ENCODE data around the gene TINCR.
"Not testable (repeated sequence)": the region's sequence is repeated elsewhere in the genome, so short reads cannot be mapped to it uniquely, and the experiment has no call there.

Gene TINCR
- 0 to 3.4 (median 0.04) reads per million in 17 experiments for total RNA-seq

DNA sequence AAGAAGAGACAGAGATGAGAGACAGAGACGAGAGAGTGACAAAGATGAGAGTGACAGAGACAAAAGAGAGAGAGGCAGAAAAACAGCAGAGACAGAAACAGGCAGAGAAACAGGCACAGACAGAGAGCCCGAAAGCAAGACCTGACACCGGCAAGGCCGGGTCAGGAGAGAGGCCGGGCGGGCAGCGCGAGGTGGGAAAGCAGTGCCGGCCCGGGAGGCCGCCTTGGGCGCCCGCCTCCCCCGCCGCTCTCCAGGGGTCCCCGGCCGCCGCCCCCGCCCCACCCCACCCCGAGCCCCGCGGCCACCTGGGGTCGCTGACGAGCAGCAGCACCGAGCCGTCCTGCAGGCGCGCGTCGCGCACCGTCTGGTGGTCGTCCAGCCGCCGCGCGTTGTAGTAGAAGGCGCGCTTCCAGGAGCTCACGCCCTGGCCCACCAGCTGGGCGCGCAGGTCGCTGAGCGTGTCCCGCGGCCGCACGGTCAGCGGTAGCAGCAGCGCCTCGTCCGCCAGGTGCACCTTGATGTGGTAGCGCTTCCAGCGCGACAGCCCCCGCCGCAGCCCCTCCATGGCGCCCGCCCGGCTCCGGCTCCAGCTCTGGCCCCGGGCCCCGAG is at the start of gene TINCR:
TSS of gene TINCR (minus strand) at position 594 of the 610 bp plus-strand sequence.
- DNase-seq = no peak

- DNase-seq = no peak
Measured at GRCh38 chr19:5617080-5617479, 49.3 kb upstream of the TINCR start.

DNA sequence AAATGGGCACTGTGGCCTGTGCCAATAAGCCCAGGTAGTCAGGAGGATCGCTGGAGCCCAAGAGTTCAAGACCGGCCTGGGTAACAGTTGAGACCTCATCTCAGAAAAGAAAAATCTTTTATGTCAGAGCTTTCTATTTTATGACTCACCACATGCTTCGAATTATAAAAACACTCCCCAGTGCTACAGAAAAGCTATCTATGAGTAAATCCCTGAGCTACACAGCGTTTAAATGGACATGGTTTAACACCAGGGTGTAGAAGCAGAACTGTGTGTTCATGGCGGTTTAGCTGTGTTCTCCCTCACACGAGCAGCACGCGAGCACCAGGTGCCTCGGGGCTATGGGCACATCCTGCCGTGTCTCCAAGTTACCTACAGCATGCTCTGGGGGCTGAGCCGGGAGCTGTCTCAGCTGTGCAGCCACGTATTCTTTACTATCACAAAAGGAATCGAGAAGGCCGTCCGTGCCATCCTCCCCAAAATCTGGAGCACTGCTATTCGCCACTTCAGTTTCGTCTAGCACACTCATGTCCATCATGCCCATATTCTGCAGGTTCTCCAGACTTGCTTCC is 48.1 kb upstream of the TINCR start:
- no peak for DNase-seq

- no peak for DNase-seq
Measured at GRCh38 chr19:5612891-5613865, 45.4 kb upstream of the TINCR start.

DNA sequence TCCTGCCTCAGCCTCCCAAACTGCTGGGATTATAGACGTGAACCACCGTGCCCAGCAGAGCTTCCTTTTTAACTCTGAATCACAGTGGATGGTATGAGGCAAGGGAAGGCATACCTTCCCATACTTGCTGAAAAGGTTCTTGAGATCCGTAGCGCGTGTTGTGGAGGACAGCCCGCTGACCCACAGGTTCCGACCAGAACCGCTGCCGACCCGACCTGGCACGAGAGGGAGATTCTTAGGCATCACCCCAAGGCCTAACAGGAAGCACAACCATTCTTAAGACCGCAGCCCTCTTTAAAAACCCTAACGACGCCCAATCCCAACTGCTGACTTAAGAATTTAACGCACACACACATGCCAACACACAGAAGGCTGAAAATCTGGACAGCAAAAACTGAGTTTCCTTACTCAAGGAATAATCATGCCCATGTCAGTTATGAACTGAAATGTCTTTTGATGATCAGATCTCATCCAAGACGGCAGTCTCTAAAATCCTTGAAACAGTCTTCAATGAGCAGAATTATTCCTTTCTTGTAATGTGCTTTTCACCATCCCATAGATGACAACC is 42.2 kb upstream of the TINCR start:
- DNase-seq = no peak

DNA sequence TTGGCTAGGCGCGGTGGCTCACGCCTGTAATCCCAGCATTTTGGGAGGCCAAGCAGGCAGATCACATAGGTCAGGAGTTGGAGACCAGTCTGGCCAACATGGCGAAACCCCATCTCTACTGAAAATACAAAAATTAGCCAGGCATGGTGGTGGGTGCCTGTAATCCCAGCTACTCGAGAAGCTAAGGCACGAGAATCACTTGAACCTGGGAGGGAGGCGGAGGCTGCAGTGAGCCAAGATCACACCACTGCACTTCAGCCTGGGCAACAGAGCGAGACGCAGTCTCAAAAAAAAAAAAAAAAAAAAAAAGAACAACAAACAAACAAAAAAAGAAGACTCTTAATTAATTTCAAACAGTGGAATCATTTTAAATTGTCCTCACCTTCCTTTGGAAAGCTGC is 41.0 kb upstream of the TINCR start:
- not testable (repeated sequence) for DNase-seq

DNA sequence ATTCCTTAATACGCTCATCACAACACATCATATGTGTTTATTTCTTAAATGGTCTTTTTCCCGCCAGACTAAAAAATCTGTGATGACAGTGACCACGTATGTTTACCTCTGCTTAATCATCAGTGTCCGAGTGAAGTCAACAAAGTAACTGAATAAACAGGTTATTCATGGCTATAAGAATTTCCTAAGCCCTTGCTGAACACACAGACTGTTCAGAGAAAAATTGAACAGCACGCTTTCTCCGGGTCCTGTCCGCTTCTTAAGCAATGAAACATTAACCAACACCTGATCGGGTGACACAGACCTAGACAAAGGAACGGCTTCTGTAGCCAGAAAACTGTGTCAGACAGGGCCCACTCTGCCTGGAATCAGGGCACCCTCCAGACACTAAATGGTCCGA is 40.5 kb upstream of the TINCR start:
- DNase-seq = no peak

DNA sequence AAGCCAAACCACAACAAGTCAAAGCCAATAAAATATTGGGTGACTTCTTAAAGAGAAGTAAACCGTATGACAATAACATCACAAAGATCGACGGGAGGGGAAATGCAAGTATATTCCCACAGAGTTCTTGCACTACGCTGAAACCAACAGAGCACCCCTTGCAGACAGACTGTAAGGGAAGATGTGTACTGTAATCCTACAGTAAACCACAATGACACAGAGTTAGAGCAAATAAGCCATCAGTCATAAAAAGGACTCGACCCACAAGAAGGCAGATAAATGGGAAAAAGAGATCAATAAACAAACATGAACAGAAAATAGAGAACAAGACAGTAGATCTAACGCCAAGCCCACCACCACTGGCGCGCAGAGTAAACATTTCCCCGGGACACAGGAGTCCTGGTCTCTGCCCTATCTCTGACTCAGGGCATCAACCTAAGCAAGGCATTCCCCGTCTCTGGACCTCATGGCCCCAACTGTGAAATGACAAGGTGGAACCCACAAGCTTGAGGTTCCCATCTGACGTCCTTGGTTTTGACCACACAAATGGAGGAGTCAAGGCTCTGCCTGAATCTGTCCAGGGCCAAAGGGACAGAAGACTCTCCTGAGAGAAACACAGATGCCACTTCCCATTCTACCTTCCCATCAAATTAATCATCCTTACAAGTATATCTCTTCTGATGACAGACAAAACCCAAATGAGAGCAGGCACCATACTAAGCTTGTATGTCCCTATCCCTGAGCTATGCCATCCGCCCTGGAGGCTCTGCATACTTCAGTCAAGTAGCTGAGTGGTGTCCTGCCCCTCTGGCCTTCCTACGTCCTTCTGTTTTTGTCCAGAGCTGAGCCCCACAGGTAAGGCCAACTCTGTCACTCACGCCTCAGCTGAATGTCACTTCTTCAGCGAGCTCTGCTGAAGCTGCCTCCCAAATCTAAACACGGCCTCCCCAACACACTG is 39.8 kb upstream of the TINCR start:
- DNase-seq = no peak

DNA sequence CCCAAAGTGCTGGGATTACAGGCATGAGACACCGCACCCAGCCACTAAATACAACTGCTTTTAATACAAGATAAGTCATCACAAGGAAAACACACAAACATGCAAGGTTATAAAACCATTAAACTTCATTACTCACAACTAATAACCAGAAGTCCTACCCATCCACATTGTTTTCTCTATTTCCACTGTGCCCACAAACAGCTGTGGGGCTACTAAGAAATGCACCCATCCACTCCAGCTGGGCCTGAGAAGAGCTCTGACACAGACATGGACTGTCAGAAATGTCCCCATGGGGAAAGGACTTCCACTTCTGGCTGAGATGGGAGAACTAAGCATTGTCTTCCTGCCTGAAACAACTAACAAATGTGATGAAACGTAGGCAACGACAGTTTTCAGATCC is 37.6 kb upstream of the TINCR start:
- DNase-seq = no peak

GRCh38 chr19:5603626-5604025 is 35.9 kb upstream of the TINCR start:
- DNase-seq = no peak

DNA sequence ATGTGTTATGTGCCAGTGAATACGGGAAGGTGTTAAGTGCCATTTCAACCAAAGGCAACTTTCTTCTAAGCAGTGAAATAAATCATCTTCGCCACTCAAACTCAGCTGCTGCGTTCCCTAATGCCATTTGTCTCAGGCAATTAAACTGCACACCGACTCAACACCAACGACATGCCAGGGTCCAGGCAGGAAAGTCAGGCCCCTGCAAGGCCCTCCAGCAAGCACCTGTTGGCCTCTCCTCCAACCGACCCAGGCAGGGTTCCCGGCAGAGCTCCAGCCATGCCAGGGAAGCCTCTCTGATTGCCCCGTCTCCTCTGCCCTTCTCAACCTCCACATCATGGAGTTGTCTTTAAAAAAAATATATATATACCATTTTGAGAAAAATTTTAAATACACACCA is 33.0 kb upstream of the TINCR start:
- DNase-seq = no peak

DNA sequence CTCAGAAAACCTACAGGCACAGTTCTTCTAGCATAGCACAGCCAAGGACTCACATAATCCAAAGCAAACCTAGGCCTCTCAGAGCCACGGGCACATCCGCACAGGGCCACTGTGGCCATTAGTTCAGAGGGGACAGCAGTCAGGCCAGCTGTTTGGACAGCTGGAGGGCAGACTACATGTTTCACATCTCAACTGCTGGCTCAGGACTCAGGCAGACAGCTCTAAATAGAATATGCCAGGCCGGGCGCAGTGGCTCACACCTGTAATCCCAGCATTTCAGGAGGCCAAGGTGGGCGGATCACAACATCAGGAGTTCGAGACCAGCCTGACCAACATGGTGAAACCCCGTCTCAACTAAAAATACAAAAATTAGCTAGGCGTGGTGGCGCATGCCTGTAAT is 28.0 kb upstream of the TINCR start:
- DNase-seq = no peak

GRCh38 chr19:5595129-5595528 is 27.4 kb upstream of the TINCR start:
- no peak for DNase-seq

DNA sequence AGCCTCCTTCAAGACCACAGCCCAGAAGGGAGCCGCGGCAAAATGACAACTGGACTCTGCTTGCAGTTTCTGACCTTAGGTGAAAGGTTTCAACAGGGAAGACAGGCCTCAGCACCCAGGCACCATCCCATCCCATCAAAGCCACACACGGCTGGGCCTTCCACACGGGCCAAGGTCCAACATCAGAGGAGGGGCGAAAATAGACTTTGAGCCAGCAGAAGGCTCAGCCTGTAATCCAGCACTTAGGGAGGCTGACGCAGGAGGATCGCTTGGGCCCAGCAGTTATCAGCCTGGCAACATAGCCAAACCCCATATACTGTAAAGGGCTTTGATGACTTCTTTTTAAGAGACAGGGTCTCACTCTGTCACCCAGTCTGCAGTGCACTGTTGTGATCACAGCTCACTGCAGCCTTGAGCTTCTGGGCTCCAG is 26.8 kb upstream of the TINCR start:
- DNase-seq = no peak

- DNase-seq = no peak
Measured at GRCh38 chr19:5593343-5594255, 25.8 kb upstream of the TINCR start.

DNA sequence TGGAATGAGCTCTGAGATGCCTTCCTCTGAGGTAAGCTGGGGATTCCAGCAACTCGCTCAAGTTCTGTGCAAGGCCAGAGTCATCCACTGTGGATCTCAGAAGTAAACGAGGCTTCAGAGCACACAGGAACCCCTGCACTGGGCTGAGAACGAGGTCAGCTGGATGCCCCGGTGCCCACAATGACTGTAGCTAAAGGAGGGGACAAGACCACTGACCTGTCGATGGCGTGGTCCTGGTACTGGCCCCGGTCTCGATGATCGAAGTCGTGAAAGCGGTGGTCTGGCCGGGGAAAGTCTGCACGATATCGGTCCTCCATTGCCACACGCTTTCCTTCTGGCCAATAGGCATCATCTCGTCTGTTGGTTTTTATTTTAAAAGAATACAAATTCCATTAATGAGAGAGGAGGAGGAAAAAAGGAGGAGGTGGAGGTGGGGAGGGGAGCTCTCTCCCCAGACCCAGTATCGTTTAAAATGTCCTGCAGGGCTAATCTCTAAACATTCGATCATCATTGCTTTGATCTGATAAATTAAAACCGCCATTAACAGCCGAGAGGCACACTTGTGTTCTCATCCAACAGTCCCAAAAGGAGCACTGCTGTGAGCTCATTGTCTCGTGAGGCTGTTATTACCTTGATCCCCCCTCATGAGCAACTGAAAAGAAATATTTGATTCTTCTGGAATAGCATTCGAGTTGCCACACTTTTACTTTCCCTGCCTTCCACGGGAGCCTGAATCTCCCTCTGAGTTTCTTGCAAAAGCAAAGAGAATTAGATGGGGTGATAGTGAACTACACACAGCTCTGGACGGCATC is 25.0 kb upstream of the TINCR start:
- no peak for DNase-seq

DNA sequence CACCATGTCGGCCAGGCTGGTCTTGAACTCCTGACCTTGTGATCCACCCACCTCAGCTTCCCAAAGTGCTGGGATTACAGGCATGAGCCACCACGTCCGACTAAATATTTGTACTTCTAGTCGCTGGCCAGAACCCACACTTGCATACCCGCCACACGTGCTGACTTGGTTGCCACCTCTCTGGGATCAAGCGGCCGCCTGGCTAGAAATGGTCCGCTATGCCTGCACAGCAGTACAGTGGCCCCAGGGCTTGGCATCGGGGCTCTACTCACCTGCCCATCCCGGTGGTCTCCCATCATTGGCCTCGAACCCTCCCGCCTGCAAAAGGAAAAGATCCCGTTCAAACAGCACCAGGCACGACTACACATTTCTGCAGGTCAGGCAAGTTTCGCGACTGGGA is 23.7 kb upstream of the TINCR start:
- no peak for DNase-seq

- no peak for DNase-seq
Measured at GRCh38 chr19:5590865-5591154, 23.1 kb upstream of the TINCR start.

DNA sequence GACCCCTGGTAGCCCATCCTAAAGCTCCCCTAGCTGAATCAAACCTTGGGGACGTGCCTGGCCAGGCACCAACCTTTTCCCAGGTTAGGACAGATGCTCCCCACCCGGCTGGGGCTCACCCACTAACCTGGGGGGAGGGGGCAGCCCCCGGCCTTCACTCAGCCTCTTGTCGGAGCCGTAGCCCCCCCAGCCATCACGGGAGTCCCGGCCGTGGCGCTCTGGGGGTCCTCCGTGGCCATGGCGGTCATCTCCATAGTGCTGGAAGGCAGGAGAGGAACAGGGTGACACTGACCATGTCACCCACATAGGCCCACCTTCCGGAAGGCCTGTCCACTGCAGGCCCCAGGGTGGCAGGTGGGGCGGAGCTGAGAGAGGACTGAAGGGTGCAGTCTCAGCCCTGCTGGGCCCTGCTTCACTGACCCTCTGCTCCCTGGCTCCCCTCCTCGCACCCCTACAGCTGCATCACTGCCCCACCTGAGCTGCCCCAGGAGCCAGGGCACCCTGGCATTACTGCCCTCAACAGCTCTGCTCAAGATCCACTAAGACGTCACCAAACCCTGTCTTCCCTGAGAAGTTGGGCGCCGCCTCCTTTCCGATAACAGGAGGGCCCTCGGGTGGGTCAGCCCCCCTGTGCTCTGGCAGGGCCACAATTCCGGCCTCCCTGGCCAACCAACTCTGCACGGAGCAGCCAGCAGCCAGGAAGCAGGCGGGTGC is 22.6 kb upstream of the TINCR start:
- DNase-seq = no peak
